Stimulated activated CD4-positive, alpha-beta T cell treated with anti-CD3 and anti-CD28 coated beads, Interleukin-1b, Interleukin-23, amount 100 ng/mL, for 24 hours (primary cell): ENCODE data around the gene RCL1.

Experiments used
- DNase-seq, 4 experiments: peaks; one replicate each; pipeline ENCODE4 v3.0.0-alpha.2; 2020; ENCODE audit warnings: low read depth in 4 of 4, low spot score in 1 of 4

Gene RCL1

GRCh38 chr9:4811824-4812223 lies 19.1 kb downstream of the RCL1 start:
- no peak for DNase-seq

DNA sequence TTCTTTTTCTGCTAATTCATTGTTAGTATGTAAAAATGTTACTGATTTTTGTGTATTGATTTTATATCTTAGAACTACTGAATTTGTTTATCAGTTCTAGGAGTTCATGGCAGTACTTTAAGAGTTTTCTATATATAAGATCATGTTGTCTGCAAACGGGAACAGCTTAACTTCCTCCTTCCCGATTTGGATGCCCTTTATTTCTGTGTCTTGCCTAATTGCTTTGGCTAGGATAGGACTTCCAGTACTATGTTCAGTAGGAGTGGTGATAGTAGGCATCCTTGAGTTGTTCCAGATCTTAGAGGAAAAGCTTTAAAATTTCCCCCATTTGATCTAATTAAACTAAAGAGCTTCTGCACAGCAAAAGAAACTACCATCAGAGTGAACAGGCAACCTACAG lies 20.1 kb downstream of the RCL1 start:
- DNase-seq, result no peak

GRCh38 chr9:4814913-4815312 lies 22.2 kb downstream of the RCL1 start:
- DNase-seq, result no peak

GRCh38 chr9:4815381-4815956 lies 22.7 kb downstream of the RCL1 start:
- DNase-seq, result no peak

GRCh38 chr9:4820168-4820567 lies 27.4 kb downstream of the RCL1 start:
- DNase-seq, result no peak

GRCh38 chr9:4821133-4821532 lies 28.4 kb downstream of the RCL1 start:
- no peak for DNase-seq

GRCh38 chr9:4822057-4822456 lies 29.3 kb downstream of the RCL1 start:
- no peak for DNase-seq

GRCh38 chr9:4826417-4827166 lies 33.8 kb downstream of the RCL1 start:
- no peak for DNase-seq

- DNase-seq, result no peak
Observed at GRCh38 chr9:4827224-4827623, 34.5 kb downstream of the RCL1 start.

- no peak for DNase-seq
Observed at GRCh38 chr9:4828761-4829160, 36.0 kb downstream of the RCL1 start.

DNA sequence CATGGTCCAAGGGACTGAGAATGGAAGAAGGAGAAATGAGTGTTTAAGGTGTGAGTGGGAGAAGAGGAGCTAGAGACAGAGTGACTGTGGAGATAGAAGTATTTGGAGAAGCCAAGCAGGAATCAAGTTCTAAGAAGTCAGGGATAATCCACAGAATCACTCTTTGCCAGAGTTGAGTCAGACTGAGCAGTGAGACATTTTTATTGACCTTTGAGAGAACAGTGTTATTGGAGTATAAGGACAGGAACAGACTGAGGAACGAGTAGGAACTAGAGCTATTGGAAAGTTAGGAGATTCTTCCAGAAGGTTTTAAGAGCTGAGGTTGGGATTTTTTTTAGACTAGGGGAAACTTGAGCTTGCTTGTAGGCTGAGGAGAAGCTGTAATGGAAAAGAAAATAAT lies 37.2 kb downstream of the RCL1 start:
- DNase-seq, result no peak

GRCh38 chr9:4830699-4831098 lies 38.0 kb downstream of the RCL1 start:
- DNase-seq, result no peak

- no peak for DNase-seq
Observed at GRCh38 chr9:4831119-4831518, 38.4 kb downstream of the RCL1 start.

DNA sequence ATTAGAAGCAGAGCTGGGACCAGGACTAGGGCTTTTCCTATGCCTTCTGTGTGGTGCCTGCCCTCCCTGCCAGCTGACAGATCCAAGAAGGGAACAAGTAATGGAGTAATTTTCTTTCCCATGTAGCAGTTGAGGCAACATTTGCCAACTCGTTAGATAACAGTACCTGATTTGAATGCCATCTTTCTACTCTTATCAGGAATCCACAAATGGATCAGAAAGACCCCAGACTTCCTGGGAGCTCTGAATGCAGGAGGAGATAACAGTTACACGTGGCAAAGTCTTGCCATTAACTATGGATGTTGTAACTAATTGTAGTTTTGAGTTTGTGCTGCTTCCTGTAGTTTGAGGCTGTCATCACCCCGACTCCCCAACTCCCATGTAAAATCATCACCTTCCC lies 39.2 kb downstream of the RCL1 start:
- no peak for DNase-seq

DNA sequence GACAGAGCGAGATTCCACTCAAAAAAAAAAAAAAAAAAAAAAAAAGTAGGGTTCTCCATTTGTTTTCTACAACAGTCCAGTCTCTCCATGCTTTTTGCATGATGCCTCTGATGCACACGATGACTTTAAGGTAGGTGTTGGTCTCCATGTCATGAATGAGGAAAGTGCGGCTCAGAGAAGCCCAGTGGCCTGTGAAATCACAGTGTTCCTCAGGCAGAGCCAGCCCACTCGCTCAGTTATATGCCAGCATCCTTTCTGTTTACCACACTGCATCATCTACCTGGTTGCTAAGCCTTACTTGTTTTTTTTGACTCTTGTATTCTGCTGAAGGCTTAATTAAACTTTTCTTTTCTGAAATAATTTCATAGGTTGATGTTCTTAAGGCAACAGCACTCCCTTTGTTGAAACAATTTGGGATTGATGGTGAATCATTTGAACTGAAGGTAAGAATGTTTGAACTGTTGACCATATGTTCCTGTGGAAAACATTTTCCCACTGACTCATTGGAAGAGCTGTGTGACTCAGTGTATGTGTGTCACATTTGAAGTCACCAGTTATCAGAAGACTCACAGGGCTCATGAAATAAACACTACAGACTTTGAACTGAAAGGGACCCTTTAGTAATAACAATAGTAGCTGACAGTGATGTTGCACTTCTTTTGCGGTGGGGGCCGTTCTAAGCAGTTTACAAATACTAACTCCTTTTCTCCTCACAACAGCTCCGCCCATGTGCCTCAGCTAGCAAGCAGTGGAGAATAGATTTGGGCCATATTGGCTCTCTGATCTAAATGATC lies 40.2 kb downstream of the RCL1 start:
- DNase-seq, result peak in 3 of 4 experiments; percentile 6 to 47 (median 33)

DNA sequence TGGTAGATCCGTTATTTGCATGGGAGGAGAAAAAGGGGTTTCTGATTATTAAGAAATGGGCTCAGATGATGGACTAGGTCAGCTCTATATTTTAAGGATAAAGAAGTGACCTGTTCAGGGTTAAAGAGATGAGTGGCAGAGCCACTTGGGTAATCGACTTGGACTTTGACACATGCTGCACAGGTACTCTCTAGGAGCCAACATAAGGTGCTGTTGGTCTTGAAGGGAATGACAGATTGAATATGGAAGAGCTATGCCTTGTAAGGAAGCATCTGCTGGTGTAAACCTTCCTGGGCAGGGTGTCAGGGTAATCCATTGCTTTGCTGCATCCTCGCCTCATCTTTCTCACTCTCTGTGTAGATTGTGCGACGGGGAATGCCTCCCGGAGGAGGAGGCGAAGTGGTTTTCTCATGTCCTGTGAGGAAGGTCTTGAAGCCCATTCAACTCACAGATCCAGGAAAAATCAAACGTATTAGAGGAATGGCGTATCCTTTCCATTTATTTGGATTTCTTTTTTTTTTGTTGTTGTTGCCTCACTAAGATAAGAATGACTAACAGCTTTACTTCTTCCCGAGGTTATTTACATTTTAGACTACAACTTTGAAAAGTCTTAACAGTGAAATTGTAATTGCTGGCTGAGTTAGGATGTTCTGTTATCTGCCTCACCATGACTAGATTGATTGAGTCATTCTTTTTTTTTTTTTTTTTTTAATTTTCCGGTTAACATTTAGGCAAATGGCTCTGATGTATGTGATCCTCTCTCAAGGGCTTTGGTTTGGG lies 41.2 kb downstream of the RCL1 start:
- no peak for DNase-seq

DNA sequence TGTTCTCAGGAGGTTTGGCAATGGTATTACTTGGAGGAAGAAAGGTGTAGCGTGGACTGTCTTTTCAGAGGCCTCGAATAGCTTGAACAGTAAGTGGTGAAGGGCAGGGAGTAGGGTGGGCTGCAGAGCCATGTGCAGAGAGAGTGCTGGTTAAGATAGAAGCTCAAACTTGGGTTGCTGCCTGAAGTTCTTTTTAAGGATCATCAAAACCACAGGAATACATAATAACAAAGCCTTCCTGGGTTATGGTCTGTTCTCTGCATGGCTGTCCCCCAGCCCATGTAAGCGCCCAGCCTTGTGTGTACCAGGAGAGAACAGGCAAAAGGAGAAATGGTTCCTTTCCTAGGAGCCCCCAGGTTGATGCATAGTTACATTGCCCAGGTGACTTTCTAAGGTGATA lies 43.9 kb downstream of the RCL1 start:
- DNase-seq, result no peak

DNA sequence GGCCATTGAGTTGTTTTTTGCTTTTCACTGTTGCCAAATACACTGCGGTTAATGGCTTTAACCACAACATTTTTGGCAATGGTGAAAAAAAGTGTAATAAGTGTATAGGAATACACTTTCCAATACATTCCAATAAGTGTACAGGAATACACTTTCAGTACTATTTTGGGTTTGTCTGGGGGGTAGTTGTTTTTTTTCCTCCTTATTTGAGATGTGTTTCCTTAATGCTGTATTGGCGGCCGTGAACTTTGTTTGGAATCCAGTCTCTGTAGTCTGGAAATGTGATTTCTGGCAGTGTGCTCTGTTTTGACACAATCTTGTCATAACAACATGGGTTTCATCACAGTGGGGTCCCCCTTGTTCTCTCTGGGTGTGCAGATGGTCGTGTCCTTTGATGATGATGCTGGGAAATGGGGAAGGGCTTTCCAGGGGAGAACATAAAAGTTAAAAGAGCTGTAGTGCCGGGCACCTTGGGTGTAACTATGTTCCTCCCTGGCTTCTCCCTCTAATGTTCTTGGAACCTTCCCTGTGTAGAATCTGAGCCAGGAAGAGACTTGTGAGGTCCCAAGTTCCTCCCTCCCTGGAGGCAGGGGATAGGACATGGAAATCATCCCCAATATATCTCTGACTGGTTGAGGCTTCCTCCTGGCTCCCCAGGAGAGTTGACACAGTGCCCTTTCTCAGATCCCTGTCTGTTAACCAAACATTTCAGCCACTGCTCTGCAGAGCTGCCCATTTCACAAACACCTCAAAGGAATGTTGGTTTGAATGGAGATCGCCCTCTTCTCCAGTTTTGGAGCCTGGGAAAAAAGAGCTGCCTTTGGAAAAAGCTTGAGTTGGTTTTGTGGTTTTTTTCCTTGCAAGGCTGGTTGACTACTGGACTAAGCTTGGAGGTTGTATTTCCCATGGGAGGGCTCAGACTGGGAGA lies 44.8 kb downstream of the RCL1 start:
- no peak for DNase-seq

- no peak for DNase-seq
Observed at GRCh38 chr9:4838189-4838546, 45.4 kb downstream of the RCL1 start.

DNA sequence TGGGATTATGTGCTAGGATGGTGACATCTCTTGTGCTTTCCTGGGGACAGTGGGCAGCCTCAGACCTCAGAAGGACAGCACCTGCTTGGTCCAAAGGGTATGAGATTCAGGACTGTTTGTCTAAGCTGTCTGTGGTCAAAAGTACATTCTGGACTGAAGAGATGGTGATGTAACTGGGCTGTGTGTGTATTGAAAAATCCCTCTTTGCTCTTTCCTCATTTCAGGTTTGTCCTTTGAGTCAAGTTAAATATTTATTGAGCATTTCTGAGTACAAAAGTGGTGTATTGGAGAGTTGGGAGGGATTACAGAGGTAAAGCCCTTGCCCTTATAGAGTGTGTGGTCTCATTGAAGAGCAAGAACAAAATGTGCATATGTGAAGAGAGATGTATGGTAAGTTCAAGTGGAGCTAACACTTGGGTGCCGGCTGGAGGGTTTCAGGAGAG lies 46.7 kb downstream of the RCL1 start:
- DNase-seq, result no peak
